NCI-H2081 (cell line): ENCODE results near the gene RSBN1L.
"Not testable (repeated sequence)": the region's sequence is repeated elsewhere in the genome, so short reads cannot be mapped to it uniquely, and the experiment has no call there.

Experiments
- DNase-seq, 2 experiments: peaks; one replicate each; lab custom pipeline; 2025; lab: John Stamatoyannopoulos, UW

Gene RSBN1L

DNA sequence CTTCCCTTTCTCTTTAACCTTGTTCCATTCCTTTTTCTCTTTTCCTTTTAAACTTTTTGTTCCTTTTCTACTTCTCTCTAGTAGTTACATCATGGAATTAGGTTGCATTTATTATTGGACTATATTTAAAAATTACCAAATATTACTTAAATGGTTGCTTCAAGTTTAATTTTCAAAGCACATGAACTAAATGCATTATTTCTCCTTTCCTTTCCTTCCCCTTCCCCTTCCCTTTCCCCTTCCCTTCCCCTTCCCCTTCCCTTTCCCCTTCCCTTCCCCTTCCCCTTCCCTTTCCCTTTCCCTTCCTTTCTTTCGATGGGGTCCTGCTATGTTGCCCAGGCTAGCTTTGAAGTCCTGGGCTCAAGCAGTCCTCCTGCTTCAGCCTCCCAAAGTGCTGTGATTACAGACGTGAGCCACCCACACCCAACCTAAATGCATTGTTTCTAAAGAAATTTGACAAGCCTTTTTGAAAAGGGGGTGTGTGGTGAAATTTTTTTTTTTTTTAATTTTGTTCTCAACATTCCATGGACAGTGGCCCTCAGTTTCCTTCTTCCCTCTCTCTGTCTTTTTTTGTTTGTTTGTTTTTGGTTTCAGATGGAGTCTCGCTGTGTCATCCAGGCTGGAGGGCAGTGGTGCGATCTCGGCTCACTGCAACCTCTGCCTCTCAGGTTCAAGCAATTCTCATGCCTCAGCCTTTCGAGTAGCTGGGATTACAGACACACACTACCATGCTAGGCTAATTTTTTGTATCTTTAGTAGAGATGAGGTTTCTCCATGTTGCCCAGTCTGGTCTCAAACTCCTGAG is 70.7 kb downstream of the RSBN1L start:
- DNase-seq, result no peak

DNA sequence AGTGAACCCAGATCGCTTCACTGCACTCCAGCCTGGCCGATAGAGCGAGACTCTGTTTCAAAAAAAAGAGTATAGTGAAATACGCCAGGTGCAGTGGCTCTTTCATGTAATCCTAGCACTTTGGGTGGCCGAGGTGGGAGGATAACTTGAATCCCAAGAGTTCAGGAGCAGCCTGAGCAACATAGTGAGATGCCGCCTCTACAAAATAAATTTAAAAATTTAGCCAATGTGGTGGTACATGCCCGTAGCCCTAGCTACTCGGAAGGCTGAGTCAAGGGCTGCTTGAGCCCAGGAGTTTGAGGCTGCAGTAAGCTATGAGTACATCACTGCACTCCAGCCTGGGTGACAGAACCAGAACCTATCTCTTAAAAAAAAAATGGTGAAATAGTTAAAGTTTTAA is 74.1 kb downstream of the RSBN1L start:
- DNase-seq, result no peak

DNA sequence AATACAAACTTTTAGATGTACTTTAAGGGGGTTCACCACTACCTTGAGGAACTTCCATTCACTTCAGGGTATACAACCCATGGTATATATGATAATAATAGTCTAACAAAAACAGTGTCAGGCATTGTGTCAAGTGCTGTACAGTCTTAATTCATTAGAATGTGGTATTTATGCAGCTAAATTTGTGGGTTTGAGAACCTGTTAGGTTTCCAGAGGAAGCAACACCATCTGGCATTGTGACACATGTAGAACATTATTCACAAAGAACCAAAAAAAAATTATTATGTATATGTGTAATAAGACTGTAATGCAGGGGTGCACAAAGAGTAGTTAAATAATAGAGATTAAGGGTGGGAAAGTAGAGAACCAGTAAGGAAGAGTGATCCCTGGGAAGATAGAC is 75.6 kb downstream of the RSBN1L start:
- no peak for DNase-seq

DNA sequence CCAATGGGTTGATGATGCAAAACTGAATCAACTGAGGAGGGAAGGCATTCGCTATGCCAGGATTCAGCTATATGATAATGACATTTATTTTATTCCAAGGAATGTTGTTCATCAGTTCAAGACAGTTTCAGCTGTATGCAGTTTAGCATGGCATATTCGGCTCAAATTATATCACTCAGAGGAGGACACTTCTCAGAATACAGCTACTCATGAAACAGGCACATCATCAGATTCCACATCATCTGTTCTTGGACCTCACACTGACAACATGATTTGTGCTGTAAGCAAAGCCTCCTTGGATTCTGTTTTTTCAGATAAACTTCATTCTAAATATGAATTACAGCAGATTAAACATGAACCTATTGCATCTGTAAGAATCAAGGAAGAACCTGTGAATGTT is 82.3 kb downstream of the RSBN1L start:
- DNase-seq, result no peak

DNA sequence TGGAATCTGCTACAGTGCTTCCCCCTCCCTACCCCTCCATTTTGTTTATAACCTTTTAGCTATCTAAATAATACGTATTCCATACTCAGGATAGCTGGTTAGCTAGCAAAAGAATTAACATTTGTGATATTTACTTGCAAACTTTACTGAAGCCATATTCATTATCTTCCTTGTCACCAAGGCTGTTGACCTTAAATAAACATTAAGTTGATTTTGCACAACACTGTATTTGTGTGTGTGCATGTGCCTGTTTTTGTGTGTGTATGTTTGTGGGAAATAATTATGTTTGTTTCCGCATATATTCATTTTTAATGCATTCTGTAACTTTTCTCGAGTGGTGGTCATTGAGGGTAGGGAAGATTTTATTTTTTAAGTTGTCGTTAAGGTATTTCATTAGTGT is 86.1 kb downstream of the RSBN1L start:
- no peak for DNase-seq

DNA sequence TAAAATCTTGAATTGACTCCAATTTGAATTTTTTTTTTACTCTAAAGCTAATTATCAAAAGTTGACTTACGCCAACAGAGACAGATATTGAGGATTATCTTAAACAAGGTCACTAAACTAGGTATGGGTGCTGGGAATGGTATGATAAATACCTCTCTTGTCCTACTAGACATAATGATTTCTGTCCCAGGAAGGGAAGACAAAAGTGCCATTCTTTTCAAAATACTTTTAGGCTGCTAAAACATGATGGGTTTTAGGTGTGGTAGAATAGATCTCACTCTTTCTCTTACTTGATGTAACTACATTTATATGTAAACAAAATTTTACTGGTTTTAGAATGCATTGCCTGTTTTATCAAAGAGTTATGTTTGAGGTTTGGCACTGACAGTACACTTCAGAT is 86.9 kb downstream of the RSBN1L start:
- no peak for DNase-seq

DNA sequence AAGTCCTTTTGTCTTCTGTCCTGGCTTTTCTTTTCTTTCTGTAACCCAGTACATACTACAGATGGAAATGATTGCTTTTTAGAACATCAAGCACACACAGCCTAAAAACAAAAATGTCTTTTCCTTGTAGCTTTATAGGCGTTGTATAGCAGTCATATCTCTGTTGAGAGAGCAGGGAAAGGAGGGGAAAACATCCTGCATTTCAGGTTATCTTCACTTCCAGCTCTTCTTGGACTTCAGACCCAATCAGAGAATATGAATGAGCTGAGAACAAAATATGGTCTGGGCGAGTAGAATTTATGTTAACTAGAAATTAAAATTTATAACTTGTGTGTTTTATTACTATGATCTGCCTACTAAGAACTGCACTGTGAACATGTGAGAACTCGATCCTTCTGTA is 87.3 kb downstream of the RSBN1L start:
- no peak for DNase-seq

DNA sequence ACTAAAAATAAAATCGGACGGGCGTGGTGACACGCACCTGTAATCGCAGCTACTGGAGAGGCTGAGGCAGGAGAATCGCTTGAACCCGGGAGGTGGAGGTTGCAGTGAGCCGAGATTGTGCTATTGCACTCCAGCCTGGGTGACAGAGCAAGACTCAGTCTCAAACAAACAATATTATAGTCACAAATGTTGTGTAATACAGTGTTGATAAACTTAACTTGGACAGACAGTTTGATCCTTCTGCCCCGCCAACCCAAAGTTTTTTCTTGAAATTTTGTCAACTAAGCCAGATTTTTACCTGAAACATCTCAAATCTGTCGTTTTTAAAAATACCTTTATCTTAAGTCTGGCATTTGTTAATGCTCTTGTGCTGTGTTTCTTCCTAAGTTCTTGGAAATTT is 88.2 kb downstream of the RSBN1L start:
- DNase-seq, result not testable (repeated sequence)

DNA sequence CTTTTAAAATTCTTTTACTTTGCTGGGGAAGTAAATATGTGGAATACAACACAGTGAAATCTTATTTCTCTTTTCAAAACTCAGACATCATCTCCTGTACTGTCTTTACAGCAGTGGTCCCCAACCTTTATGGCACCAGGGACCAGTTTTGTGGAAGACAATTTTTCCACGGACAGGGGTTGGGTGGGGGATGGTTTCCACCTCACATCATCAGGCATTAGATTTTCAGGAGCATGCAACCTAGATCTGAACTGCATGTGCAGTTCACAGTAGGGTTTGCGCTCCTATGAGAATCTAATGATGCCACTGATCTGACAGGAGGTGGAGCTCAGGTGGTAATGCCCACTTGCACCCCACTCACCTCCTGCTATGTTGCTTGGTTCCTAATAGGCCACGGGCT is 89.8 kb downstream of the RSBN1L start:
- DNase-seq, result no peak

DNA sequence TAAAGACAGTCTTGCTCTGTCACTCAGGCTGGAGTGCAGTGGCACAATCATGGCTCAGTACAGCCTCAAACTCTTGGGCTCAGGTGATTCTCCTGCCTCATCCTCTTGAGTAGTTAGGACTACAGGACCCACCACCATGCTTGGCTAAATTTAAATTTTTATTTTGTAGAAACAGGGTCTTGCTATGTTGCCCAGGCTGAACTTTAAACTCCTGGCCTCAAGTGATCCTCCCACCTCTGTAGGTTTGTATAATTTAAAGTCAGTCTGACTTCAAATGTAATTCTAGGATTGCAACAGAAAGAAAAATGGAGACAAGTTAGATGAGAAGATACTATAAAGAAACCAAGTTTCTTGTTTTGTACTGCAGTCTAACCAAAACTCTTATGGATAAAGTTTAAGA is 90.5 kb downstream of the RSBN1L start:
- no peak for DNase-seq

DNA sequence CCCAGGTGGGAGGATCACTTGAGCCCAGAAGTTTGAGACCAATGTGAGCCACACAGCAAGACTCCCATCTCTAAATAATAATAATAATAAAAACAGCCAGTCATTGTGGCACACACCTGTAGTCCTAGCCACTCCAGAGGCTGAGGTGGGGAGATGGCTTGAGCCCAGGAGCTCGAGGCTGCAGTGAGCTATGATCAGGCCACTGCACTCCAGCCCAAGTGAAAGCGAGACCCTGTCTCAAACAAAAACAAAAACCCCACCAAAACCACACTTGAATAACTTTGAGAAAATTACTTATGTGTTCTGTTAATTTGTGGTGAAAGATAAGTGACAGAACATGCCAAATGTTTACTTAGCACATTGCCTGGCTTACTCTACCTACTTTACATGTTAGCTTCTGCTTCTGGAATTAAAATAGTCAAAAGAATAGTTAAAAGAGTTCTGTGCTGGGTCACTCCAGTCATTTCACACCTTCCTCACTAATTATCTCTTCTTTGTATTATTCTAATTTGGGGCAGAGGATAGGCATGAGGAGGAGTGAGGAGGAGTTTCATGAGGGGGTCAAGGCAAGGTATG is 92.2 kb downstream of the RSBN1L start:
- DNase-seq, result no peak

DNA sequence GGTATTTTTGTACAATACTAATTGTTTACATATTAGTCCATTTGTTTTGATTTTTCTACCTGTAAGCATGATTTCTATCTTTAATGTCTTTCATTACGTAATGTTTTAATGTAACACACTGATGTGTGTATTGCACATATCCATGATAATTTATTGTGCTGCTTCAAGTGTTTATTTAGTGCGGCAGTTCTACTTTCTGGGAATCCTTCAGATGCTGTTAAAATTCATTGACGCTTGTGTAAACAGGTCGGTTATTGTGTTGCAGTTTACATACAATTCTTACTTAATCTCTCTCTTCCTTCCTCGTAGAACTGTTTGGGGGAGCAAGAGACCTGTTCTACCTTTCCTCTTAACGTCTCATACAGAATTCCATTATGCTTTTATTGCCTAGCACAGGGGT is 95.1 kb downstream of the RSBN1L start:
- DNase-seq, result peak in 1 of 2 experiments; percentile 59

DNA sequence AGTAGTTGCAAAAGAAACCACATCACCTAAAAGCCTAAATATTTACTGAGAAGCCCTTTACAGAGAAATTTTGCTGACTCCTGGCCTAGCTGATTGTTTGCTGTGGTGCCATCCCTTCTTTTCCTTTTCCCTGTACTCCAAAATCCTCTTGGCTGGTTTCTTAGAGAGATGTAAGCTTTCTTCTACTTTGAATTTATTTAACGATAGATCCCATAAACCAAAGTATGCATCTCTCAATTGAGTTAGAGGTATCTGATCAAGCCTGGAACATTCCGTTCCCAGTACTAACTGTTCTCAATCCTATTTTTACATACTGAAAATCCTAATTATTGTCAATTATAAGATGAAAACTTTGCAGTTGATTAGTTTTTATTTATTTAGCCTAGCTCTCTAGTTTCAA is 95.7 kb downstream of the RSBN1L start:
- no peak for DNase-seq

DNA sequence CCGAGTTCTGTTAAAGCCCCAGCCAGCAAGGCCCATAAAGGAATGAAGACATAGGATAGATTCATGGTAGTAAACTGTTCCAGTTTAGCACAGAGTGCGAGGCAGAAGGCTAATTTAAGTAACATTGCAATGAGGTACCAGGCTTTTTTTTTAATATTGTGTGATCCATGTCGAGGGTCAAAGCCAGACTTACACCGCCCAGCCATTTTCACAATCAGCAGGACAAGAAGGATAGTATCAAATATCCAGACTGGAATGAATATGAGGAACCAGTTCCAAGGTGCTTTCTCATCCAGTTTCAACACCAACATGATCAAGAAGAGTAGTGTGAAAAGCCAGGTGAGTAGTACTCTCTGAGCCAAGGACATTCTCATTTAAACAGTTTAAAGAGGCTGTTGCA is 97.7 kb downstream of the RSBN1L start:
- DNase-seq, result no peak

DNA sequence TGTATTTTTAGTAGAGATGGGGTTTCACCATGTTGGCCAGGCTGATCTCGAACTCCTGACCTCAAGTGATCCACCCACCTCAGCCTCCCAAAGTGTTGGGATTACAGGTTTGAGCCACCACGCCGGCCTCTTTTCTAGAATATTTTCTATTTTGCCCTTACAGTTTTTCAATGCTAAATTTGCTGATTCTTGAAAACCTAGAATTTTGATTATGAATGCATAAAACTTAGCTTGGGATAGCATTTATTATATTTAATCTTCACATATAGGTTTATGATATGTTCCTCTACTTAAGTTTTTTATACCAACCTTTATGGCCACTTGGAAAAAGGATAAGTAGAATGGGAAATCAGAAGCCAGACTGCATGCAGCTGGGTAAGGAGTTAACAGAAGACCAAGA is 99.8 kb downstream of the RSBN1L start:
- no peak for DNase-seq

DNA sequence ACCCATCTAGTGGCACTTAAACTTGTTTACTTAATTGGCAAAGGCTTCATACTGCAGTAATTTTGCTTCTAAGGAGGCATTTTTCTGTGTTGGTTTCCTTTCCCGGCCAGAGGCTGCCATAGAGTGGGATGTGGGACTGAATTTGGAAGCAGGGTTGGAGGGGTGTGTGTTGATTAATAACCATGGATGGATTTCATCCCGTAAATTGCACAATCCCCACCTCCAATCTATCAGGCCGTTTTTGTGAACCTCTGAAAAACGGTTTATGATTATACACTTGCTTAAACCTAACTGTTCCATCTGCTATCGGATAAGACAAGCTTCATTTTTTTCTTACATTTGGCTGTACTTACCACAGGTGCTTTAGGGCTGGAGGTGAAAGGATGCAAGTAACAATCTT is 100.7 kb downstream of the RSBN1L start:
- no peak for DNase-seq

DNA sequence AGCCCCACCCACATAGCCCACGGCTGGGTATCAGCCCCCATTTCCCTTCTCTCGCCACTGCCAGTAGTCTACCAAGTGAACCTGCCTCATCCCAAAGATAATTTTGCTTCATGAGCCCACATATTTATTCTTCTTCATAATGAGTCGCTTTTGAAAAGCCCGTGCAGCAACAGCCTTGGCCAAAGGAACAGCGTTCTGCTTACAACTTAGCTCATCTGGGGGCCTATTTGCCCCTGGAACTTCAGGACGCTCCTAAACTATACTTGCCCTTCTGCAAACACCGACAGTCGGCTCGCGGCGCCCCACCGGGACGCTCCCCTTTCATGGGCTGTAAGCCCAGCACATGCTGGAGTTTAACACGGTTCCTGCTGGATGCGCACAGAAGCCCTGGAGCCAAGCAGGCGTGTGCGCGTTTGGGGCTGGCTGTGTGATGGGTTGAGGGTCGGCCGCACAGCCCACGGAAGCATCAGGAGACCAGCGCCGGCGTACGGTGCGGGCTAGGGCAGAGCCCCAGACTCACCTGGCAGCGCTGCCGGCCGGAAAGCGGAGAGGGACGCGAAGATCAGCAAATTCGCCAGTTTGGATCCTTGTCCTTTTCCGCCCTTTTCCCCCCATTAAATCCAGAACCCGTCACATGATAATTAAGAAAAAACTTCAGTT is 101.6 kb downstream of the RSBN1L start:
- no peak for DNase-seq

DNA sequence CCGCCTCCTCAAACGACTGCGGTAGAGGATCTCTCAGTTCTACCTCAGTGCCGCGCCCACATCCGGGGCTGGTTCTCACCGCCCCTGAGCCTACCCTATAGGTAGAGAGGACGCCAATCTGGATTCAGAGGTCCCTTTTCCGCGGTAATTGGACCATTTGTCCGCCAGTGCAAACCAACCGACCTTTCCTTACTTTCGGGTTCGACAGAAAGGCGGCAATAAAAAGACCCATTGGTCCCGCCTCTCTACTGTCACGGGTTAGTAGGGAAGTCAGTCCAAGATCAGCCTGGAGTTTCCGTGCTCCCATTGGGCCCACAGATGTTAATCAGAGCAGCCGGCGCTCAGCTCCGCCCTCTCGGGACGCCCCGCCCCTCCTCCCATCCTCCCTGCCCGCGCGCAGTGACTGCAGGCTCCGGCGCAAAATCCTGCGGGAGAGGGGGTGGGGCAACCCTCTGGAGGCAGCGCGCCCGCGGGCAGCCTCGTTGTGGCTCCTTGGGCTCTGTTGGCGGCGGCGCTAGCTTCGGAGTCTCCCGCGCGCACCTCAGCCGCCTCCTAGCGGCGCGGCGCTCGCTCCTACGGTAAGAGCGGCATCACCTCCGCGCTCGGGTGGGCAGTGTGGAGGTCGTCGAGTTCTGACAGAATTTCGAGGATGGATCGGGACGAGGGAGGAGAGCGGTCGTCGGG is 102.3 kb downstream of the RSBN1L start, which contains the start of the genes PHTF2 and TMEM60:
Gene PHTF2 (plus strand): TSS at position 380 of the 684 bp plus-strand sequence.
Gene TMEM60 (minus strand): TSS at position 41 of the 684 bp plus-strand sequence. CDS start 4,061 bp downstream, outside the sequence.
- peak; percentile 100 for DNase-seq

DNA sequence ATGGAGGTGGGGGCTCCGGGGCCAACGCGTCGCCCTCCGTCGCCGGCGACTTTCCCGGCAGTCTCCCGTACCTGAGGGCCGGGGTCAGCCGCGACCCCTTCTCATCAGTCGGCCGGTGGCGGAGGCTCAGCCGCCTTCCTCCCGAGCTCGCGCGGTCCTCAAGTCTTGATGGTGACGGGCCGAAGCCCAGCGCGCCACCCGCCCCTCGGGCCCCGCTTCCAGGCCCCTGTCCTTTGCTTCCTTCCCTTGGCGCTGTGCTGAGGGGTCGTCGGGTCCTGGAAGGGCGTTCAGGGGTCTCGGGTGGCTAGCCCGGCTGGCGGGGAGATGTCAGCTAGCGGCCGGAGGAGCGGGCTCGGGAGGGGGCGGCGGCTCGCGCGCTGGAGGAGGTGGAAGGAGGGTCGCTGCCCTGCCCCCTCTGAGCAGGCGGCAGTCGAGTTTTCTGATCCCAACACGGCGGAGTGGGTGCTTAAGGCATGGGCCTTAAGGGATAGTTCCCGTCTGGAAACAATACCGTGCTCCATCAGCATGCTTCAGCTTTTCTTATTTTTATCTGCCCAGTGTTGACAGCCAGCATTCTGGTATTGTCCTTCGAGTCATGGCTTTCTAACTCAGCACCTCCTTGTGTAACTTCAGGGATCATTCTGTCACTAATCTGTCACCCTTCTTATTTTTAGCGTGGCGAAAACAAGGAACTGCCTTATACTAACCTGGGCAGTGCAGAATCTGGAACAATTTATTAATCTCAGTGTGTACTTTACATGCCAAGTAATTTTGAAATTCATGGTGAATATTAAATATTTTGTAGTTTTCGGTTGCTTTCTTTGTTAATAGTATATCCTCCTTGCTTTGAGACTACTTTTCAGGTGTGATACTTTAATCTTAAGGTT is 103.1 kb downstream of the RSBN1L start:
- peak in 1 of 2 experiments; percentile 43 for DNase-seq

DNA sequence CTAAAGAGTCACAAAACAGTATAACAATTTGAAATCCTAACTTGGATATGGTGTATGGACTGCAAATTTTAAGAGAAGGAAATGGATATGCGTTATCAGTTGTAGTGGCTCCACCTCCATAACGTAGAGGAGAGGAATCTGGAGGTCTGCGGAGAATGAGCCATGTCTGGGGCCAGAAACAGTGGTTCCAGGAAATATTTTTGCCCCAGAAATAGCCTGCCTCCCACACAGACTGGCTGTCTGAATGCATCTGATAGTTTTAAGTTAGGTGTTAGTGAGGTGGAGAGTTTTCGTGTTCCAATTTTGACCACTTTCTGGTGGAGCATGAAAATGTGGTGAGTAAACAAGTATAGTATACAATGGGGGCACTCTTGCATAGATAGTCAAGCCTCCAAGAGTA is 103.9 kb downstream of the RSBN1L start:
- no peak for DNase-seq

DNA sequence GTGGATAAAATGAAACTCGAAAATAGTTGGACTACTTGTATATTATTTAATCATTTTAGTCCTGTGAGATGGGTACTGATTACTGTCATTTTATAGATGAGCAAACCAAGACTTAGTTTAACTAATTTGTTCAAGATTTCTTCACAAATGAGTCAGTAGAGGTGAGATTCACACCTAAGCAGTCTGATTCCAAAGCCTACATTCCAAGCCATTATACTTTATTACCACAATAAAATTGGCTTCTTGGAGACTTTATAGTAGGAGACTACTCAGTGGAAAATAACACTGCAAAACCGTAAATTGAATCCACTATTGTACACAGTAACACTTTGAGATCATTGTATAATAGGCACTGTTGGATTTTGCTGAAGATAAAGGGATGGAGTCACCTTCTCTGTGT is 104.5 kb downstream of the RSBN1L start:
- no peak for DNase-seq
